ENCODE measurements around the gene SMIM9. TPM values are rescaled to one million over a fixed set of nuclear protein-coding genes. Genes with fewer than 3 reads are reported as not detected.

Gene SMIM9
- total and polyA plus RNA-seq, 9 of the 15 experiments (the other 6 are each of a cell fraction or from before 2014, with no cell fraction given) = 0.08 TPM; not detected in 8

DNA sequence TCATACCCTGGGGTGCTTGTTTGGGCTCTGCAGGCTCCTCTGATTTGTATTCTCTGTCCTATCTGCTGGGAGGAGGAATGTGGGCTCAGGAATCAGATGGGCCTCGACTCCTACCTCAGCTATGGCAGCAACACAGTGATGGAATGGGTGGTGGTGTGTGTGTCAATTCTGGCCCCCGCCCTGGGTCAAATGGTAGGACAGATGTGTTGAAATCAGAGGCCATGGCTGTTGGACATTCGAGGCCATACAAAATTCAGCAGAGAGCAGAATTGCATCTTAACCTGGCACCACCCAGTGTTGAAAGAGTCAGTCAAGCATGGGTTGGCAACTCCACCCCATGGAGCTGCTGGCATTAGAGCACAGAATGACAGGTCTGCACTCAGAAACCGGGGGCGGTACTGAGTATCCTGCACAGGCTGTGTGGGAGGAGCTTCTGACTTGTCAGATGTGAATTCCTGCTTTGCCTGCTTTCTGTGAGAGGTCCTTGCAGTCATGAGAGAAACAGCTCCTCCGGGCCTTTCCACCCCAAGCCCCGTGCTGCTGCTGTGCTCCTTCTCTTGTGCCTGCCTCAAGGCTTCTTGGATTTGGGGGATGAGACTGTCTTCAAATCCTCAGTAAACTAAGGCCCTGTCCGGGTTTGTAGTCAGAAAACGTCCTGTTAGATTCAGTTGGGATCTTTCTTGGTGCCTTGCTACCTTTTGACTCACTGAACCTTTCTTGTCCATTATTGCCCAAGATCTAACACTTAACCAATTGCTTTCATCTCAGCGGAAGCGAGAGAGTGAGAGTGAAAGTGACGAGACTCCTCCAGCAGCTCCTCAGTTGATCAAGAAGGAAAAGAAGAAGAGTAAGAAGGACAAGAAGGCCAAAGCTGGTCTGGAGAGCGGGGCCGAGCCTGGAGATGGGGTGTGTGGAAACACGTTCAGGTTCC is 58.8 kb downstream of the SMIM9 start (continued):
- TF ChIP-seq TSHZ1 (CRISPR knock-in tag; IDR thresholded peaks at IDR 0.05) (no peak), ZKSCAN8 (CRISPR knock-in tag; IDR thresholded peaks at IDR 0.05) (no peak), MYNN (IDR thresholded peaks at IDR 0.05) (peak; percentile 5; the same call in 1 of the 2 replicates), MYNN (CRISPR knock-in tag; IDR thresholded peaks at IDR 0.05) (no peak), FOXJ3 (CRISPR knock-in tag; IDR thresholded peaks at IDR 0.05) (no peak), ZNF217 (CRISPR knock-in tag; IDR thresholded peaks at IDR 0.05) (no peak), POLR2G (IDR thresholded peaks at IDR 0.05; ENCODE audit: low read depth, low read length) (0 out of 2 replicates have a peak, but pooled peaks have one; percentile 11), FOS (IDR thresholded peaks at IDR 0.05; ENCODE audit: extremely low read depth, insufficient read length) (no peak), TCF7 (IDR thresholded peaks at IDR 0.05; ENCODE audit: borderline replicate concordance) (no peak), SREBF2 (CRISPR knock-in tag; IDR thresholded peaks at IDR 0.05) (no peak), ZNF232 (CRISPR knock-in tag; IDR thresholded peaks at IDR 0.05) (no peak), SUPT5H (IDR thresholded peaks at IDR 0.05) (peak; percentile 40), PML (IDR thresholded peaks at IDR 0.05; ENCODE audit: low read length) (peak; percentile 18), ZFX (CRISPR knock-in tag; IDR thresholded peaks at IDR 0.05) (peak; percentile 20; the same call in 1 of the 2 replicates), POLR2A (conservative IDR thresholded peaks at IDR 0.05) (peak; percentile 44), GTF2F1 (IDR thresholded peaks at IDR 0.05; ENCODE audit: low read depth, low read length) (no peak), KDM5B (IDR thresholded peaks at IDR 0.05; ENCODE audit: insufficient replicate concordance, low read depth, low read length) (no peak)
- TF ChIP-seq, protein P1, sequence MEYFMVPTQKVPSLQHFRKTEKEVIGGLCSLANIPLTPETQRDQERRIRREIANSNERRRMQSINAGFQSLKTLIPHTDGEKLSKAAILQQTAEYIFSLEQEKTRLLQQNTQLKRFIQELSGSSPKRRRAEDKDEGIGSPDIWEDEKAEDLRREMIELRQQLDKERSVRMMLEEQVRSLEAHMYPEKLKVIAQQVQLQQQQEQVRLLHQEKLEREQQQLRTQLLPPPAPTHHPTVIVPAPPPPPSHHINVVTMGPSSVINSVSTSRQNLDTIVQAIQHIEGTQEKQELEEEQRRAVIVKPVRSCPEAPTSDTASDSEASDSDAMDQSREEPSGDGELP (CRISPR knock-in tag; IDR thresholded peaks at IDR 0.05; ENCODE audit: borderline replicate concordance) = 0 out of 2 replicates have a peak, but pooled peaks have one; percentile 13
- TF ChIP-seq, protein P2, sequence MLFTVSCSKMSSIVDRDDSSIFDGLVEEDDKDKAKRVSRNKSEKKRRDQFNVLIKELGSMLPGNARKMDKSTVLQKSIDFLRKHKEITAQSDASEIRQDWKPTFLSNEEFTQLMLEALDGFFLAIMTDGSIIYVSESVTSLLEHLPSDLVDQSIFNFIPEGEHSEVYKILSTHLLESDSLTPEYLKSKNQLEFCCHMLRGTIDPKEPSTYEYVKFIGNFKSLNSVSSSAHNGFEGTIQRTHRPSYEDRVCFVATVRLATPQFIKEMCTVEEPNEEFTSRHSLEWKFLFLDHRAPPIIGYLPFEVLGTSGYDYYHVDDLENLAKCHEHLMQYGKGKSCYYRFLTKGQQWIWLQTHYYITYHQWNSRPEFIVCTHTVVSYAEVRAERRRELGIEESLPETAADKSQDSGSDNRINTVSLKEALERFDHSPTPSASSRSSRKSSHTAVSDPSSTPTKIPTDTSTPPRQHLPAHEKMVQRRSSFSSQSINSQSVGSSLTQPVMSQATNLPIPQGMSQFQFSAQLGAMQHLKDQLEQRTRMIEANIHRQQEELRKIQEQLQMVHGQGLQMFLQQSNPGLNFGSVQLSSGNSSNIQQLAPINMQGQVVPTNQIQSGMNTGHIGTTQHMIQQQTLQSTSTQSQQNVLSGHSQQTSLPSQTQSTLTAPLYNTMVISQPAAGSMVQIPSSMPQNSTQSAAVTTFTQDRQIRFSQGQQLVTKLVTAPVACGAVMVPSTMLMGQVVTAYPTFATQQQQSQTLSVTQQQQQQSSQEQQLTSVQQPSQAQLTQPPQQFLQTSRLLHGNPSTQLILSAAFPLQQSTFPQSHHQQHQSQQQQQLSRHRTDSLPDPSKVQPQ (CRISPR knock-in tag; IDR thresholded peaks at IDR 0.05; ENCODE audit: borderline replicate concordance) = no peak

Measured in K562 (cell line).